ENCODE measurements around the gene CKS1B. TPM values are rescaled to one million over a fixed set of nuclear protein-coding genes. Genes with fewer than 3 reads are reported as not detected.
"Not testable (repeated sequence)": the region's sequence is repeated elsewhere in the genome, so short reads cannot be mapped to it uniquely, and the experiment has no call there.

CKS1B gene
- total RNA-seq, 3 donors from 2014 or later = 26.8 to 52.4 (median 29.3) TPM

DNA sequence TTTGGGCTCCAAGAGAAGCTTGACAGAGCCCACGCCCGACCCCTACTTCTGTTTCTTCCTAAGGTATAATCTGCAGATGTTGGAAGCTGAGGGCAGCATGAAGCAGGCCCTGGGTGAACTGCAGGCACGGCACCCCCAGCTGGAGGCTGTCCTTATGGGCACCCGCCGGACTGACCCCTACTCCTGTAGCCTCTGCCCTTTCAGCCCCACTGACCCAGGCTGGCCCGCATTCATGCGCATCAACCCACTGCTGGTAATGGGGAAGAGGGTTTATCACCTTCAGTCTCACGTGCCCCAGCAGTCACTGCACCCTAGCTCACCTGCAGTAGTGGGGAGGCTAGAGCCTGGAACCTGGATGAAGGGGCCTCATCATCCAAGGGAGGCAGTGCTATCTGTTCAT is 15.8 kb downstream of the CKS1B start:
- no peak overlapping the region for H3K4me3 ChIP-seq
- DNase-seq = peak in 2 of 3 donors; percentile 13 to 39
- TF ChIP-seq, protein P1, sequence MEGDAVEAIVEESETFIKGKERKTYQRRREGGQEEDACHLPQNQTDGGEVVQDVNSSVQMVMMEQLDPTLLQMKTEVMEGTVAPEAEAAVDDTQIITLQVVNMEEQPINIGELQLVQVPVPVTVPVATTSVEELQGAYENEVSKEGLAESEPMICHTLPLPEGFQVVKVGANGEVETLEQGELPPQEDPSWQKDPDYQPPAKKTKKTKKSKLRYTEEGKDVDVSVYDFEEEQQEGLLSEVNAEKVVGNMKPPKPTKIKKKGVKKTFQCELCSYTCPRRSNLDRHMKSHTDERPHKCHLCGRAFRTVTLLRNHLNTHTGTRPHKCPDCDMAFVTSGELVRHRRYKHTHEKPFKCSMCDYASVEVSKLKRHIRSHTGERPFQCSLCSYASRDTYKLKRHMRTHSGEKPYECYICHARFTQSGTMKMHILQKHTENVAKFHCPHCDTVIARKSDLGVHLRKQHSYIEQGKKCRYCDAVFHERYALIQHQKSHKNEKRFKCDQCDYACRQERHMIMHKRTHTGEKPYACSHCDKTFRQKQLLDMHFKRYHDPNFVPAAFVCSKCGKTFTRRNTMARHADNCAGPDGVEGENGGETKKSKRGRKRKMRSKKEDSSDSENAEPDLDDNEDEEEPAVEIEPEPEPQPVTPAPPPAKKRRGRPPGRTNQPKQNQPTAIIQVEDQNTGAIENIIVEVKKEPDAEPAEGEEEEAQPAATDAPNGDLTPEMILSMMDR (IDR thresholded peaks at IDR 0.05) = no peak
- ATAC-seq = no peak
- no peaks in the 10 kb centered on the region for H3K9me3 ChIP-seq
- intact Hi-C loops (cut with DNase I, micrococcal nuclease) = no loop called here
- H3K4me1 ChIP-seq (ENCODE audit: low read depth) = peaks cover 8% of the 10 kb centered on the region
- no peaks in the 10 kb centered on the region for H3K36me3 ChIP-seq (ENCODE audit: low read depth)

DNA sequence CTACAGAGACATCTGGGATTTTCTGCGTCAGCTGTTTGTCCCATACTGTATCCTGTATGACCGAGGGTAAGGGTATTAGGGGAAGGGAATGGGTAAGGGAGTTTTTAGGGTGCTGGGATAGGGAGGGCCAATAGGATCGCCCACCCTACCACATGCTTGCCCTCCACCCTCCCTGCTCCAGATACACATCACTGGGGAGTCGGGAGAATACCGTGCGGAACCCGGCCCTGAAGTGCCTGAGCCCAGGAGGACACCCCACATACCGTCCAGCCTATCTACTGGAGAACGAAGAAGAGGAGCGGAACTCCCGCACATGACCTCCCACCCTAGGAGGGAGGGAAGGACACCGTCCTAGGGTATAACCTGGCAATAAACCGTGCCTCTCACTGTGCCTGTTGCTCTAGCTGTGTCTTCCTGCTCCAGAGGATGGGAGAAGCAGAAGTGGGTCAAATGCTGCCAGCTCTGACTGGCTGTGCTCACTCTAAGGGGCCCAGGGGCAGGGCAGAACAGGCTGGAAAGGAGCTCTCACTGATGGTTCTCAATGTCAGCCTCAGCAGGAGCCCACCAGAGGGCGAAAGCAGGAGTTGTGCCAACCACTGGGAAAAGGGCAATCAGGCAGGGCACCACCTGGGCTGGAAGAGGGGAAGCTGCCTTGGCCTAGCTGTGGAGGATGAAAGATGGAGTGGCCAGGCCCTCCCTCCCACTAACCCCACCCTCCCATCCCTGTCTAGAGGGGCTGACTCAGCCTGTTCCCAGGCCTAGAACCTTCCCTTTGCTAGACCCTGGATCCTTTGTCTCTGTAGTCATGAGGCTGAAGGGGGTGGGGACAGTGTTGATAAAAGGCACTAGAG is 18.5 kb downstream of the CKS1B start:
- intact Hi-C loops (cut with DNase I, micrococcal nuclease) = no loop called here
- TF ChIP-seq, protein P1 (IDR thresholded peaks at IDR 0.05) = no peak
- ATAC-seq = peak; percentile 30
- H3K9me3 ChIP-seq = no peaks in the 10 kb centered on the region
- no peaks in the 10 kb centered on the region for H3K36me3 ChIP-seq (ENCODE audit: low read depth)
- H3K4me1 ChIP-seq (ENCODE audit: low read depth) = peaks cover 8% of the 10 kb centered on the region
- peak in 2 of 3 donors; percentile 32 to 41 for DNase-seq
- H3K4me3 ChIP-seq = no peak overlapping the region

DNA sequence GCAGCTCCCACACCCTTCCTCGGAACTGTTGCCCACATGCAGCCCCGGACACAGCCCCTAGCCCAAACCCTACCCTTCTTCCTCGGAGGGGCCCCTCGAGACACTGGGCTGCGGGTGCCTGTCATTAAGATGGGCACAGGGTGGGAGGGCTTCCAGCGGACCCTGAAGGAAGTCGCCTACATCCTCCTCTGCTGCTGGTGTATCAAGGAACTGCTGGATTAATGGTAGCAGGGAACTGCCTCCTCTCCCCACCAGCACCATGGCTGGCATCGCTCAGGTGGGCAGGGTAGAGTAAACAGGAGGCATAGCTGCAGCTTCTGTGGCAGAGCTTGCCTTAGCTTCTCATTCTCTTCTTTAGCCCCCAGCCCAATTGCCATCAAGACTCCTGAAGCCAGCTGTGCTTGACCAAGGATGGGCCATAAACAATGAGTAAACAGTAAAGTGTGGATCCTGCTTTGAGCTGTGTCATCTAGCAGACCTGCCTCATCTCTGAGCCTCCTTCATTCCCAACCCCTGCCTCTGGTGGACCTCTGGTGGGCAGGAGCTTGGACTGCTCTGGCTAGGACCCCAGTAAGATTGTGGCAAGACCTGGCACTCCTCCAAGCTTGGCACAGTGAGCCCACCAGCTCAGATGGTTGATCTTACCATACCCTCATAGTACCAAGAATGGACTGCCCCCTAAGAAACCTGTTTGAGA is 19.2 kb downstream of the CKS1B start, which contains the start of gene LENEP:
Gene LENEP (plus strand): TSS at position 15 of the 697 bp plus-strand sequence. CDS start 22 bp downstream, at position 37.
- H3K4me1 ChIP-seq (ENCODE audit: low read depth) = peaks cover 11% of the 10 kb centered on the region
- peak in 2 of 3 donors; percentile 35 to 41 for DNase-seq
- H3K4me3 ChIP-seq = no peak within 1 kb of the TSS
- no peak for ATAC-seq
- no peaks in the 10 kb centered on the region for H3K36me3 ChIP-seq (ENCODE audit: low read depth)
- H3K9me3 ChIP-seq = no peaks in the 10 kb centered on the region
- TF ChIP-seq, protein P1 (IDR thresholded peaks at IDR 0.05) = no peak
- intact Hi-C loops (cut with DNase I, micrococcal nuclease) = no loop called here

DNA sequence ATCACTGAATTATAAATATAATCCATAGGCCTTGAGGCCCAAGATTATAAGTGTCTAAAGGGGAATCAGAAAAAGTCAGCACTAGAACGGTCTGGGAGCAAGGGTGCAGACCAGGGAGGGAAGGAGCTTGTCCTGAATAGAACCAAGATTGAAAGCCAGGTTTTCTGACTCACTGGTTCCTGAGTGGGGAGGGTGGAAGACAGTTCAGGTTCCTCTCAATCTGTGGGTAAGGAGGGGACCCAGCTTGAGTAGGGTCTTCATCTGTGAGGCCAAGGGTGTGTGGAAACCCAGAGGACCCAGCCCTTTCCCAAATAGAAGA is 19.7 kb downstream of the CKS1B start:
- TF ChIP-seq, protein P1 (IDR thresholded peaks at IDR 0.05) = no peak
- no peak for ATAC-seq
- peaks cover 12% of the 10 kb centered on the region for H3K4me1 ChIP-seq (ENCODE audit: low read depth)

DNA sequence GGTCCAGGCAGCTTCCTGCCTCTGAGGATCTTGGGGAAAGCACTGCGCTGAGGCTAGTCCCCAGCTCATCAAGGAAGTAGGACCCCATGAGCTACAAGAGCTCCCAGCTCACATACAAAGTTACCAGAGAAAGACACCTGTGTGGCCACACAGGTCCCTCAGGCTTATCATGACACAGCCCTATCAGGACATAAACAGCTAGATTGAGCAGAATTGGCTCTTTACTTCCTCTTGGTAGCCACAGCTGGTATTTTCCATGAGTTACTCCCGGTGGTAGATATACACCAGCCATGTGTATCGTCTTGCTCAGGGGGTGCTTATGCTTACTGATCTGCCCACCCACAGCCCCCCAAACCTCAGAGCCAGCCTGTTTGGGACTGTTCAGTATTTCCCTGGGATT is 20.1 kb downstream of the CKS1B start:
- intact Hi-C loops (cut with DNase I, micrococcal nuclease) = no loop called here
- no peak for ATAC-seq

More for the DNA sequence above, 19.7 kb downstream of the CKS1B start:
- H3K36me3 ChIP-seq (ENCODE audit: low read depth) = no peaks in the 10 kb centered on the region
- intact Hi-C loops (cut with DNase I, micrococcal nuclease) = no loop called here
- H3K4me3 ChIP-seq = no peak overlapping the region
- no peaks in the 10 kb centered on the region for H3K9me3 ChIP-seq
- DNase-seq = no peak

DNA sequence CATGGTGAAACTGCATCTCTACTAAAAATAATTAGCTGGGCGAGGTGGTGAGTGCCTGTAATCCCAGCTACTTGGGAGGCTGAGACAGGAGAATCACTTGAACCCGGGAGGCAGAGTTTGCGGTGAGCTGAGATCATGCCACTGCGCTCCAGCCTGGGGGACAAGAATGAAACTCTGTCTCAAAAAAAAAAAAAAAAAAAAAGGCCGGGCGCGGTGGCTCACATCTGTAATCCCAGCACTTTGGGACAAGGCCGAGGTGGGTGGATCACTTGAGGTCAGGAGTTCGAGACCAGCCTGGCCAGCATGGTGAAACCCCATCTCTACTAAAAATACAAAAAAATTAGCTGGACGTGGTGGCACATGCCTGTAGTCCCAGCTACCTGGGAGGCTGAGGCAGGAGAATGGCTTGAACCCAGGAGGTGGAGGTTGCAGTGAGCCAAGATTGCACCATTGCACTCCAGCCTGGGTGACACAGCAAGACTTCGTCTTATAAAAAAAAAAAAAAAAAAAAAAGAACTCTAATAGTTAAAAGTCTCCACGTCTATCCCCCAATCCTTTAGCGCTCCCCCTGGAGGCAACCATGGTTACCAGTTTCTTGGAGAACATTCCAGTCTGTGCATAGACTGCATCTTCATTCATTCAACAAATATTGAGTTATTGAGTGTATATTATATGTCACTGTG is 21.0 kb downstream of the CKS1B start:
- intact Hi-C loops (cut with DNase I, micrococcal nuclease); ATAC-seq; H3K9me3 ChIP-seq; H3K36me3 ChIP-seq (ENCODE audit: low read depth); H3K4me3 ChIP-seq: not testable (repeated sequence)
- peak; percentile 20 to 74 (median 41) for DNase-seq
- peaks cover 19% of the 10 kb centered on the region for H3K4me1 ChIP-seq (ENCODE audit: low read depth)

More for the DNA sequence above, 20.1 kb downstream of the CKS1B start:
- TF ChIP-seq, protein P1 (IDR thresholded peaks at IDR 0.05) = no peak
- Histone ChIP-seq H3K4me1 (ENCODE audit: low read depth) (peaks cover 11% of the 10 kb centered on the region), H3K9me3 (no peaks in the 10 kb centered on the region), H3K36me3 (ENCODE audit: low read depth) (no peaks in the 10 kb centered on the region), H3K4me3 (no peak overlapping the region)
- peak in 1 of 3 donors; percentile 15 for DNase-seq
